Spleen (tissue), 11 donors: ENCODE results near the gene ARID5B. TPM values are rescaled to one million over a fixed set of nuclear protein-coding genes. Genes with fewer than 3 reads are reported as not detected.

ENCODE experiments used
- DNase-seq: peaks from one replicate; pipeline ENCODE4 v3.0.0-alpha.2; 2020
- H3K27ac ChIP-seq, 8 donors: fragments of 200-600 bp; sonication (generic) in 7 of 8; 1 replicate in 4 of 8; 2 replicates in 4 of 8; pipeline versions ENCODE4 v1.5.0 to v1.8.0; 2016 to 2021; ENCODE audit warnings: inconsistent platforms in 4 of 8, mild to moderate bottlenecking in 4 of 8, moderate library complexity in 1 of 8
- H3K27me3 ChIP-seq, 7 donors: fragments of 200-600 bp; sonication (generic) in 6 of 7; replicated peaks in 1 of 7; 1 replicate in 4 of 7; 2 replicates in 3 of 7; pipeline versions ENCODE4 v1.5.0 to v1.8.0; 2016 to 2021; ENCODE audit warnings: inconsistent platforms in 3 of 7, mild to moderate bottlenecking in 1 of 7
- H3K36me3 ChIP-seq, 6 donors: fragments of 200-600 bp; sonication (generic) in 5 of 6; 1 replicate in 4 of 6; 2 replicates in 2 of 6; pipeline versions ENCODE4 v1.5.0 to v1.8.0; 2016 to 2021; ENCODE audit warnings: inconsistent platforms in 2 of 6
- H3K4me1 ChIP-seq, 6 donors: fragments of 200-600 bp; sonication (generic) in 5 of 6; 1 replicate in 3 of 6; 2 replicates in 3 of 6; pipeline versions ENCODE4 v1.5.0 to v1.8.0; 2016 to 2021; ENCODE audit warnings: inconsistent platforms in 3 of 6
- H3K4me3 ChIP-seq, 8 donors: fragments of 200-600 bp; sonication (generic) in 7 of 8; 1 replicate in 4 of 8; 2 replicates in 4 of 8; pipeline versions ENCODE4 v1.5.0 to v1.8.0; 2016 to 2021; ENCODE audit warnings: inconsistent platforms in 4 of 8, mild to moderate bottlenecking in 4 of 8, moderate library complexity in 2 of 8
- H3K9me3 ChIP-seq, 8 donors: fragments of 200-600 bp; sonication (generic) in 7 of 8; 1 replicate in 4 of 8; 2 replicates in 4 of 8; pipeline versions ENCODE4 v1.5.0 to v1.8.0; 2016 to 2021; ENCODE audit warnings: inconsistent platforms in 4 of 8
- CTCF ChIP-seq, 11 experiments: fragments of 200-600 bp in 7 of 11; fragments of 450-650 bp in 4 of 11; sonication (generic) in 4 of 11; IDR thresholded peaks in 8 of 11; conservative IDR thresholded peaks in 3 of 11; 1 replicate in 7 of 11; 2 replicates in 4 of 11; pipeline versions ENCODE4 v1.4.0 to v1.8.0; 2016 to 2021; ENCODE audit warnings: antibody characterized with exemption in 11 of 11, inconsistent platforms in 4 of 11, mild to moderate bottlenecking in 1 of 11
- POLR2A ChIP-seq, 3 donors: fragments of 450-650 bp; IDR thresholded peaks; one replicate each; pipeline ENCODE4 v1.5.1; 2017; ENCODE audit warnings: antibody characterized with exemption in 3 of 3, mild to moderate bottlenecking in 1 of 3
- POLR2AphosphoS5 ChIP-seq, 3 donors: sonication (generic); formaldehyde crosslinking; IDR thresholded peaks; one replicate each; pipeline ENCODE4 v1.5.1; 2017; ENCODE audit warnings: antibody characterized with exemption in 3 of 3
- WGBS, 5 donors: extraction: QIAGEN DNeasy Blood & Tissue Kit in 3 of 5; methylation state at CpG; one replicate each; pipeline versions ENCODE4 v1.1.5 to v1.1.7; 2013 to 2018; 5-methylcytosine and 5-hydroxymethylcytosine counted together
- intact Hi-C: fragments of 100-400 bp; cut with DNase I; formaldehyde crosslinking; loops from one replicate; pipeline ENCODE4 v1.15.0; 2023; ENCODE audit warnings: low total_unique reads
- polyA plus RNA-seq, 3 donors: library from polyadenylated mRNA; stranded (reverse); fragments of 200-250 nt; gene quantifications; one replicate each; pipeline ENCODE4 v1.2.1, GENCODE V29; 2013
- total RNA-seq, 7 donors: library from RNA; depleted of rRNA in 3 of 7; stranded (reverse); fragments of >200 nt in 3 of 7; fragmentation: NEBNext Ultra II Directional in 4 of 7; extraction: Animal tissue kit (Norgen Biotek cat#: 25700) in 4 of 7; gene quantifications; one replicate each; pipeline versions ENCODE4 v1.1.0 to v1.2.1, GENCODE V29; 2016 to 2021
- donor health status: healthy with polysubstance abuse.
- donor health status: DM: no; HTN: no; CAD: no; lungs with moderate emphysema.
- donor health status: DM: no; HTN: no; CAD: no.
- donor health status: Bipolar disorder and iron deficiency.
- donor health status: healthy.
- donor health status: DM: no; HTN: no; CAD: no.
- donor health status: DM: yes; HTN: yes; CAD: no.

Gene ARID5B
- total and polyA plus RNA-seq, 10 donors: 5.6 to 70.7 (median 46.2) TPM

GRCh38 chr10:62112963-62113362 lies 211.5 kb downstream of the ARID5B start:
- Histone ChIP-seq H3K9me3 (no peaks in the 10 kb centered on the region), H3K27ac (no peak overlapping the region), H3K27me3 (no peaks in the 10 kb centered on the region), H3K4me1 (peaks cover 13 to 33% (median 29%) of the 10 kb centered on the region in 6 donors), H3K4me3 (no peak overlapping the region), H3K36me3 (no peaks in the 10 kb centered on the region)
- WGBS, 5 donors: 79 to 87% (median 83%) methylated on average over 4 of the region's 4 CpGs
- TF ChIP-seq POLR2AphosphoS5 (IDR thresholded peaks at IDR 0.05) (no peak), CTCF (IDR thresholded peaks at IDR 0.05 in 8 of 11, conservative IDR thresholded peaks at IDR 0.05 in 3 of 11) (no peak), POLR2A (IDR thresholded peaks at IDR 0.05) (no peak)
- intact Hi-C loops: no loop called here
- no peak for DNase-seq

- no peaks in the 10 kb centered on the region for H3K9me3 ChIP-seq
- DNase-seq: no peak
- no peak overlapping the region for H3K4me3 ChIP-seq
- H3K27ac ChIP-seq: no peak overlapping the region
- 89 to 91% (median 90%) methylated on average over 4 of the region's 4 CpGs for WGBS, 5 donors
- TF ChIP-seq POLR2AphosphoS5 (IDR thresholded peaks at IDR 0.05) (no peak), CTCF (IDR thresholded peaks at IDR 0.05 in 8 of 11, conservative IDR thresholded peaks at IDR 0.05 in 3 of 11) (no peak), POLR2A (IDR thresholded peaks at IDR 0.05) (no peak)
- intact Hi-C loops: no loop called here
- peaks cover 10 to 26% (median 22%) of the 10 kb centered on the region in 6 donors for H3K4me1 ChIP-seq
- H3K27me3 ChIP-seq: no peaks in the 10 kb centered on the region
- H3K36me3 ChIP-seq: no peaks in the 10 kb centered on the region
These were observed 212.2 kb downstream of the ARID5B start for GRCh38 chr10:62113680-62114079.

- Histone ChIP-seq H3K9me3 (no peaks in the 10 kb centered on the region), H3K27ac (no peak overlapping the region), H3K27me3 (no peaks in the 10 kb centered on the region), H3K4me1 (peaks cover 0 to 10% (median 6%) of the 10 kb centered on the region in 6 donors), H3K4me3 (no peak overlapping the region), H3K36me3 (no peaks in the 10 kb centered on the region)
- 95 to 99% (median 96%) methylated on average over 4 of the region's 4 CpGs for WGBS, 5 donors
- intact Hi-C loops: no loop called here
- no peak for TF ChIP-seq CTCF (IDR thresholded peaks at IDR 0.05 in 8 of 11, conservative IDR thresholded peaks at IDR 0.05 in 3 of 11)
- no peak for TF ChIP-seq POLR2A (IDR thresholded peaks at IDR 0.05)
- no peak for TF ChIP-seq POLR2AphosphoS5 (IDR thresholded peaks at IDR 0.05)
- no peak for DNase-seq
These were observed 213.8 kb downstream of the ARID5B start for GRCh38 chr10:62115321-62115720.

- TF ChIP-seq POLR2AphosphoS5 (IDR thresholded peaks at IDR 0.05): no peak
- no peak for TF ChIP-seq CTCF (IDR thresholded peaks at IDR 0.05 in 8 of 11, conservative IDR thresholded peaks at IDR 0.05 in 3 of 11)
- no peak for TF ChIP-seq POLR2A (IDR thresholded peaks at IDR 0.05)
- 81 to 98% (median 96%) methylated on average over 5 of the region's 5 CpGs for WGBS, 5 donors
- DNase-seq: no peak
- Histone ChIP-seq H3K4me1 (peaks cover 0 to 4% (median under 1%) of the 10 kb centered on the region in 6 donors), H3K27ac (no peak overlapping the region), H3K4me3 (no peak overlapping the region), H3K36me3 (no peaks in the 10 kb centered on the region), H3K9me3 (no peaks in the 10 kb centered on the region), H3K27me3 (no peaks in the 10 kb centered on the region)
- intact Hi-C loops: no loop called here
These were observed 214.3 kb downstream of the ARID5B start for GRCh38 chr10:62115842-62116241.
